GM18502 (cell line): ENCODE data around the gene PDE11A.
"Not testable (repeated sequence)": the region's sequence is repeated elsewhere in the genome, so short reads cannot be mapped to it uniquely, and the experiment has no call there.

Source experiments
- ATAC-seq: cut with Tn5 transposase; IDR thresholded peaks from one replicate; pipeline ENCODE4 v1.9.1; 2021; ENCODE audit warnings: mild to moderate bottlenecking; ENCODE audit not compliant: unreplicated experiment, poor library complexity

PDE11A gene

GRCh38 chr2:178012639-178013038, 59.9 kb downstream of the PDE11A start:
- ATAC-seq = no peak

GRCh38 chr2:178009813-178010212, 62.8 kb downstream of the PDE11A start:
- no peak for ATAC-seq

DNA sequence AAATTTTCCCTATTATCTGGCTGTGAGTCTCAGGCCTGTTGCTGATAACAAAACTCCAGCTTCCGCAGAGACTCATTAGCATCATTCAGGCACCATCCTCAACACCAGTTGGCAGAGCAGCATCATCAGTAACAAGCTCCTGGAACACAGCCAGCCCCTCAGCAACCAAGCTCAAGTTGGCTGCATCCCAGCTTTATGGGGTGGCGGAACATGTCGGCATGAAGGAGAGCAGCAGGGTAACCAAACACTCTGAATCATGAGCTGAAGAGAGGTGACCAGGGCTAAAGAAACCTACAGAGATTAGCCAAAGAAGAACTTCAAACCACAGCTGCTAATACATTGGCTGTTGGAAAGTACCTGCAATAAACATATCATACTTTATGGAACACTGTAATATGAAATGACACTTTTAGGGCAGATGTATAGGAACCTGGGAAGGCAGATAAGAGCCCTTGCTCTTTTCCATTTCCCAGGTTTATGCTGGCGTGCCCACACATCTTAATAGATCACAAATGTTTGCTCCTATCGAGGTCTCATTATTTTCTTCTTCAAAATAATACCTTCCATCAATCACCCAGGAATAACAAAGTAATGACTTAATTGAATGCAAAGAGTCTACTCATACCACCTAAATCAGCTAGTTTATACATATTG, 63.8 kb downstream of the PDE11A start:
- ATAC-seq = no peak

DNA sequence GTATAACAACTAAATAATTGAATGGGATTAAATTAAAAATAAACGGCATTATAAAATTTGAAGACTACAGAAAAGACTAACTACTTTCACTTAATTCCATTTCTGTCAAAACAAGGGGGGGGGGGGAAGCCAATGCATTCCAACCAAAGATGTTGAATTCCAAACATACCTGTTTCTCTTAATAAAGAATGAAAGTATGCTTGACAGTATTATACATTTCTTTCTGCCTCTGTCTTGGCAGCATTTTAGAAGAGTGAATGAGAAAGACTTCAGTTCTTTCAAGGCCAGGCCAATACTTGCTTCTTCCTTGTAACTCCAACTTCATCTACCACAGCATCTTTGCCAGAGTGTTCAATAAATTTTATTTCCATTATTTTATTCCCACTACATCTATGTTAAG, 65.9 kb downstream of the PDE11A start:
- no peak for ATAC-seq

GRCh38 chr2:178005756-178006155, 66.8 kb downstream of the PDE11A start:
- ATAC-seq = no peak

GRCh38 chr2:178002038-178002437, 70.5 kb downstream of the PDE11A start:
- no peak for ATAC-seq

- no peak for ATAC-seq
Measured at GRCh38 chr2:177998996-177999395, 73.6 kb downstream of the PDE11A start.

GRCh38 chr2:177998006-177998405, 74.6 kb downstream of the PDE11A start:
- ATAC-seq = no peak

- ATAC-seq = no peak
Measured at GRCh38 chr2:177992992-177993391, 79.6 kb downstream of the PDE11A start.

DNA sequence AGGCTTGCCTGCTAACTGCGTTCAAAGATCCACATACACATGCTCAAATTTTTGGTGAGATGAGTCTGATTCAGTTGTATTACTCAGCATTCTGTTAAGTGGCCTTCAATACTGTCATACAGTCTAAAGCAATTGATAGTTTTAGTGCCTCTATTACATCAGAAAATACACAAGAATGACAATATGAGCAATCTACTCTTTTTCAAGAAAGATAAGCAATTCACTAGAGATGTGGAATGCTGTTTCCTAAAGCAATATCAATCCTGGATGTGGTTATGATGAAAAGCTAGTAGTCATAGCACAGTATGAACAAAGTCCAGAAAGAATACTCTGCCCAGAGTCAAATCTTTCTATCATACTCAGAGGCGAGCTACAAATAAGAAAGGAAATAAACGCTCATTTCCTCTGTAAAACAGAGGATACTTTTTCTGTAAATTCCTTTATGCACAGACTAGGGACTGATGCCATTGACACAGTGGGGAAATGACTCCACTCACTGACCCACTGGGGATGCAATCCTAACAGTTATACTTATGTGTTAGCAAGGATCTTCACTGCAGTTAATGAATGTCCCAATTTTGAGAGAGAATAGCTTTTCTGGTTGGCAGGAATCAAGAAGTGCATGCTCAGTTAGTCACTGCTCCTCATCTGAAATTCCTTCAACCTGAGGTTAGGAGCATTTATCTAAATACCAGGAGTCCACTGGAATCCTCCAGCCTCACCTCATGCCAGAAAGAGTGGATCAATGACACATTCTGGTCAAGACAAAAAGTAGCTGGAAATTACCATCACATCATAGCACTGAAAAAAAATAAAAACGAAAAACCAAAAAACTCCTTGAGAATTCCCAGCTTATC, 83.3 kb downstream of the PDE11A start:
- no peak for ATAC-seq

- no peak for ATAC-seq
Measured at GRCh38 chr2:177984749-177985148, 87.8 kb downstream of the PDE11A start.

DNA sequence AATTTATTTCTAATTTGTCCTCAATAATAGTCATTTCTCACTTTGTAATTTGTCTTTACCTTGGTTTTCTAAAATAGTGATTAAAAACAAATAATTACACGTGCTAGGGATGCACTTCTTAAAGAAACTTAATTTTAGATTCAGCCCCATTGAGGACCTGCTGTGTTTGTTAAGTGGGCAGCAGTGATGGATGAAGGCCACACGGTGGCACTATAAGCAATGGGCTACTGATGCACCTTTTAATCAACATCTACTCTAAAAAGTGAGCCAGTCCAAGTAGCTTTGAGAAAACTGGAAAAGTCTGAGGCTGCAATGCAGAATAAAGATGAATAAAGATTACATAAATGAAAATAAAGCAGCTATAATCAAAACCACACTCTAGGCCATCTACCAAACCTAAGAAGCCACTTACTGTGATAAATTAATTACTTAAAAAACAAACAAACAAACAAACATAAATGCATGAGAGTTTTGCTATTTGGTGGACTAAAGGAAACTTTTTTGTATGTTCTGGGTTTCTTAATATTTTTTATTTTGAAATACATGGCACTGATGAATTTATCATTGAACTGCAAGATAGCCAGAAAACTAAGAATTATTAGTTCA, 89.3 kb downstream of the PDE11A start:
- ATAC-seq = peak; percentile 90

GRCh38 chr2:177972782-177973181, 99.8 kb downstream of the PDE11A start:
- no peak for ATAC-seq

DNA sequence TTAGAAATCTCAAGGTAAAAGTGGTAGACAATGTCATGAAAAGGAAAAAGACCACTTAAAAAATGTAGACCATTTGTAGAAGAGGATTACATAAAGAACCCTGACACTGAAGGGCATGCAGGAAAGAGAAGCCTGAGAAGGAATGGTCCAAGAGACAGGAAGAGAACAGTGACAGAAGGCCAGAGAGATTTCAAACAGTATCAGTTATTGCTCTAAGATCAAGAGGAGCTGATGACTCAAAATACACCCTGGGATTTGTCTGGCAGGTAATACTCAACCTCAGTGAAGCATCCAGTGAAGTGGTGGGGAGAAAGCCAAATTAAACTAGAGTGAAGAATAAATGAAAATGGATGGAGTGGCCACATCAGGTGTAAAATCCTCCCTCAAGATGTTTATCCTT, 100.5 kb downstream of the PDE11A start:
- ATAC-seq = no peak

GRCh38 chr2:177970670-177971454, 101.7 kb downstream of the PDE11A start:
- no peak for ATAC-seq

DNA sequence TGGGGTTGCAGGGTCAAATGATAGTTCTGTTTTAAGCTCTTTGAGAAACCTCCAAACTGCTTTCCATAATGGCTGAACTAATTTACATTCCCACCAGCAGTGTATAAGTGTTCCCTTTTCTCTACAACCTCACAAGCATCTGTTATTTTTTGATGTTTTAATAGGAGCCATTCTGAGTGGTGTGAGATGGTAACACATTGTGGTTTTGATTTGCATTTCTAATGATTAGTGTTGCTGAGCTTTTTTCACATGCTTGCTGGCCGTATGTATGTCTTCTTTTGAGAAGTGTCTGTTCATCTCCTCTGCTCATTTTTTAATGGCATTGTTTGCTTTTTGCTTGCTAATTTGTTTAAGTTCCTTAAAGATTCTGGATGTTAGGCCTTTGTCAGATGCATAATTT, 107.7 kb downstream of the PDE11A start:
- no peak for ATAC-seq

DNA sequence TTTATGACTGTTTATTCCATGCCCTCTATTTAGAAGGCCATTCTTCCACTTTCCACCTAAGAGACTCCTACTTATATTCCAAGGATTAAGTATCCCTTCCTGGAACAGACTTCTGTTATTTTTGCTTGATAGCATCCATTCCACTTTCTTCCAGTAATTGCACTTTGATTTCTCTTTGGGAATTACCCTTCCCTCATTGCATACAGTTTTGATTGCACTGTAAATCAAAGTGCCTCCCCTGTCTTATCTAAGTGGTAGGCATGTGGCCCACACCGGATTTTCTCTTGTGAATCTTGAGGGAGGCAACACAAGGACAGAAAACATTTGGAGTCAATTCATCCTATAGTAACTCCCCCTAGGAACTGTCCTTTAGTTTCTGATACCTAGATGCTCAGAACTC, 120.4 kb downstream of the PDE11A start:
- no peak for ATAC-seq

DNA sequence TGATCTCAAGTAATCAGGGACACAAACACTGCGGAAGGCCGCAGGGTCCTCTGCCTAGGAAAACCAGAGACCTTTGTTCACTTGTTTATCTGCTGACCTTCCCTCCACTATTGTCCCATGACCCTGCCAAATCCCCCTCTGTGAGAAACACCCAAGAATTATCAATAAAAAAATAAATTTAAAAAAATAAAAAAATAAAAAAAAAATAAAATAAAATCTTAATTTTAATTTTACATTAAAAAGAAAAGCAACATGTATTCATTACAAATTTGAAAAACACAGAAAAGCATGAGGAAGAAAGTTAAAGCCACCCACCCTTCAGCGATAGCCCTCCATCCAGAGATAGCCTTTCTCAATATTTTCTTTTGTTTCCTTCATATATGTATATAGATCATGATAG, 125.0 kb downstream of the PDE11A start:
- ATAC-seq = not testable (repeated sequence)

GRCh38 chr2:177944530-177944929, 128.0 kb downstream of the PDE11A start:
- ATAC-seq = not testable (repeated sequence)

DNA sequence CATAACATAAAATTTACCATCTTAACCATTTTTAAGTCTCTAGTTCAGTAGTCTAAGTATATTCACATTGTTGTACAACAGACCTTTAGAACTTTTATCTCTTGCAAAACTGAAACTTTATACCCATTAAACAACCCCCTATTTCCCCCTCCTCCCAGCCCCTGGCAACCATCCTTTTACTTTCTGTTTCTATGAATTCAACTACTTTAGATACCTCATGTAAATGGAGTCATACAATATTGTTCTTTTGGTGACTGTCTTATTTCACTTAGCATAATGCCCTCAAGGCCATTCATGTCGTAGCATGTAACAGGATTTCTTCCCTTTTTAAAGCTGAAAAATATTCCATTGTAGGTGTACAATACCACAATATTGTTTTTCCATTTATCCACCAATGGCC, 129.8 kb downstream of the PDE11A start:
- ATAC-seq = no peak

DNA sequence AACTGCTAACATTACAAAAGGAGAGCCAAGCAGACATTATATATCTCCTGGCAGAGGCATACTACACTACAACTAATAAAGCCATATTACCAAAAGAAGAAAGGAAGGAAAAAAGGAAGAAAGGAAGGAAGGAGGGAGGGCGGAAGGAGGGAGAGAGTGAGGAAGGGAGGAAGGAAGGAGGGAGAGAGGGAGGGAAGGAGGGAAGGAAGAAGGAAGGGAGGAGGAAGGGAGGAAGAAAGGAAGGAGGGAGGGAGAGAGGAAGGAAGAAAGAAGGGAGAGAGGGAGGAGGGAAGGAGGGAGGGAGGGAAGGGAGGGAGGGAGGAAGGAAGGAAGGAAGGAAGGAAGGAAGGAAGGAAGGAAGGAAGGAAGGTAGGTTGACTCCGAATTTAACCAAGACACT, 133.4 kb downstream of the PDE11A start:
- ATAC-seq = no peak
